ENCODE results near the gene TPD52L1. TPM values are rescaled to one million over a fixed set of nuclear protein-coding genes. Genes with fewer than 3 reads are reported as not detected.

TPD52L1 gene
- total and polyA plus RNA-seq, 2 donors (not counting 1 experiment from before 2014, with no cell fraction given) = not detected

- no peak for TF ChIP-seq CTCF (IDR thresholded peaks at IDR 0.05)
- TF ChIP-seq EZH2 (IDR thresholded peaks at IDR 0.05; ENCODE audit: borderline replicate concordance, insufficient read depth, low read depth, low read length, poor library complexity, severe bottlenecking) = no peak
- no peaks in the 10 kb centered on the region for H3K9me3 Mint-ChIP-seq (ENCODE audit: insufficient read depth)
- H3K36me3 ChIP-seq (replicated peaks in 1 of 2; ENCODE audit: control extremely low read depth in 1 of 2, control insufficient read depth in 1 of 2, extremely low read depth in 1 of 2, insufficient read depth in 2 of 2, low read length in 1 of 2) = no peaks in the 10 kb centered on the region
- intact Hi-C loops (cut with micrococcal nuclease) = no loop called here
- no peak overlapping the region for H3K9ac ChIP-seq (ENCODE audit: low read length)
- H3K79me2 ChIP-seq (ENCODE audit: control insufficient read depth, insufficient read depth, low read length) = no peaks in the 10 kb centered on the region
- ChIA-PET CTCF (no interaction called here), POLR2A (no interaction called here)
- WGBS (ENCODE audit: insufficient coverage) = no CpG with 5 or more reads among the region's 3 CpGs
- no peak overlapping the region for H3K4me2 ChIP-seq (replicated peaks; ENCODE audit: low read depth, low read length, poor library complexity, severe bottlenecking)
- ATAC-seq (ENCODE audit: low read depth) (no peak), DNase-seq (no peak)
- no peak overlapping the region for H3K4me3 ChIP-seq (ENCODE audit: control extremely low read depth in 1 of 5, extremely low read depth in 1 of 5, insufficient read depth in 1 of 5, low read depth in 2 of 5, low read length in 4 of 5)
- H3K27ac ChIP-seq (ENCODE audit: low read length in 2 of 2) = no peak overlapping the region
- no peak overlapping the region for H3K4me3 Mint-ChIP-seq
- H2AFZ ChIP-seq (ENCODE audit: insufficient read depth, low read depth, low read length, poor library complexity, severe bottlenecking) = no peak overlapping the region
- no peaks in the 10 kb centered on the region for H3K4me1 Mint-ChIP-seq
- H3K4me1 ChIP-seq (ENCODE audit: control insufficient read depth in 2 of 2, insufficient read depth in 2 of 2, low read length in 2 of 2) = no peaks in the 10 kb centered on the region
- H3K27me3 ChIP-seq (replicated peaks in 1 of 4; ENCODE audit: control extremely low read depth in 1 of 4, control insufficient read depth in 3 of 4, insufficient read depth in 4 of 4, low read length in 3 of 4) = no peaks in the 10 kb centered on the region
- no peak overlapping the region for H3K27ac Mint-ChIP-seq
- no peaks in the 10 kb centered on the region for H3K9me3 ChIP-seq (ENCODE audit: control extremely low read depth in 1 of 3, control insufficient read depth in 2 of 3, insufficient read depth in 1 of 3, low read length in 2 of 3)
- H4K20me1 ChIP-seq (ENCODE audit: control insufficient read depth, insufficient read depth, low read length, poor library complexity, severe bottlenecking) = no peaks in the 10 kb centered on the region
- no peaks in the 10 kb centered on the region for H3K27me3 Mint-ChIP-seq
Observed at GRCh38 chr6:125136378-125136777, 17.2 kb upstream of the TPD52L1 start.

- no peaks in the 10 kb centered on the region for H3K27me3 ChIP-seq (replicated peaks in 1 of 4; ENCODE audit: control extremely low read depth in 1 of 4, control insufficient read depth in 3 of 4, insufficient read depth in 4 of 4, low read length in 3 of 4)
- intact Hi-C loops (cut with micrococcal nuclease) = no loop called here
- no peaks in the 10 kb centered on the region for H3K4me1 ChIP-seq (ENCODE audit: control insufficient read depth in 2 of 2, insufficient read depth in 2 of 2, low read length in 2 of 2)
- Mint-ChIP-seq H3K27me3 (no peaks in the 10 kb centered on the region), H3K27ac (no peak overlapping the region), H3K4me3 (no peak overlapping the region), H3K4me1 (no peaks in the 10 kb centered on the region), H3K9me3 (ENCODE audit: insufficient read depth) (no peaks in the 10 kb centered on the region)
- no peaks in the 10 kb centered on the region for H3K36me3 ChIP-seq (replicated peaks in 1 of 2; ENCODE audit: control extremely low read depth in 1 of 2, control insufficient read depth in 1 of 2, extremely low read depth in 1 of 2, insufficient read depth in 2 of 2, low read length in 1 of 2)
- H3K4me3 ChIP-seq (ENCODE audit: control extremely low read depth in 1 of 5, extremely low read depth in 1 of 5, insufficient read depth in 1 of 5, low read depth in 2 of 5, low read length in 4 of 5) = no peak overlapping the region
- POLR2A ChIA-PET = no interaction called here
- CTCF ChIA-PET = interaction anchor here (0.7 kb wide), 1 partner anchor 17 kb away, joined by 5 read pairs; no protein-coding TSS in a partner anchor
- DNase-seq (no peak), ATAC-seq (ENCODE audit: low read depth) (no peak)
- no peak for TF ChIP-seq EZH2 (IDR thresholded peaks at IDR 0.05; ENCODE audit: borderline replicate concordance, insufficient read depth, low read depth, low read length, poor library complexity, severe bottlenecking)
- no peak for TF ChIP-seq CTCF (IDR thresholded peaks at IDR 0.05)
- no peak overlapping the region for H3K9ac ChIP-seq (ENCODE audit: low read length)
- H2AFZ ChIP-seq (ENCODE audit: insufficient read depth, low read depth, low read length, poor library complexity, severe bottlenecking) = no peak overlapping the region
- no CpG with 5 or more reads among the region's 2 CpGs for WGBS (ENCODE audit: insufficient coverage)
- H3K4me2 ChIP-seq (replicated peaks; ENCODE audit: low read depth, low read length, poor library complexity, severe bottlenecking) = no peak overlapping the region
- H3K9me3 ChIP-seq (ENCODE audit: control extremely low read depth in 1 of 3, control insufficient read depth in 2 of 3, insufficient read depth in 1 of 3, low read length in 2 of 3) = peaks cover 0 to 2% (median 0%) of the 10 kb centered on the region in 3 donors
- H3K79me2 ChIP-seq (ENCODE audit: control insufficient read depth, insufficient read depth, low read length) = no peaks in the 10 kb centered on the region
- H4K20me1 ChIP-seq (ENCODE audit: control insufficient read depth, insufficient read depth, low read length, poor library complexity, severe bottlenecking) = no peaks in the 10 kb centered on the region
- H3K27ac ChIP-seq (ENCODE audit: low read length in 2 of 2) = no peak overlapping the region
Observed at GRCh38 chr6:125138083-125138482, 15.5 kb upstream of the TPD52L1 start.
